ENCODE data around the gene ATF6.

Gene ATF6

GRCh38 chr1:162010175-162010506 is 244.0 kb downstream of the ATF6 start:
- DNase-seq (ENCODE audit: low read depth, low spot score), result no peak
- POLR2A ChIA-PET, result no interaction called here
- no peak for TF ChIP-seq CTCF (IDR thresholded peaks at IDR 0.05; ENCODE audit: insufficient read depth, low read length, missing control alignments)
- CTCF ChIA-PET, result no interaction called here
- no peak overlapping the region for H3K4me3 ChIP-seq (ENCODE audit: low read depth, low read length)

GRCh38 chr1:162011337-162012012 is 245.4 kb downstream of the ATF6 start:
- H3K4me3 ChIP-seq (ENCODE audit: low read depth, low read length), result no peak overlapping the region
- ChIA-PET CTCF (no interaction called here), POLR2A (no interaction called here)
- no peak for TF ChIP-seq CTCF (IDR thresholded peaks at IDR 0.05; ENCODE audit: insufficient read depth, low read length, missing control alignments)
- DNase-seq (ENCODE audit: low read depth, low spot score), result no peak

- ChIA-PET POLR2A (no interaction called here), CTCF (interaction anchor here (1.3 kb wide), 1 partner anchor 18 kb away, joined by 3 read pairs; no protein-coding TSS in a partner anchor)
- no peak for DNase-seq (ENCODE audit: low read depth, low spot score)
- no peak overlapping the region for H3K4me3 ChIP-seq (ENCODE audit: low read depth, low read length)
- no peak for TF ChIP-seq CTCF (IDR thresholded peaks at IDR 0.05; ENCODE audit: insufficient read depth, low read length, missing control alignments)
Measured at GRCh38 chr1:162013289-162013688, 247.2 kb downstream of the ATF6 start.

Data from AG04449 (cell line).